Measurements from ENCODE around the gene SYCE3.

DNA sequence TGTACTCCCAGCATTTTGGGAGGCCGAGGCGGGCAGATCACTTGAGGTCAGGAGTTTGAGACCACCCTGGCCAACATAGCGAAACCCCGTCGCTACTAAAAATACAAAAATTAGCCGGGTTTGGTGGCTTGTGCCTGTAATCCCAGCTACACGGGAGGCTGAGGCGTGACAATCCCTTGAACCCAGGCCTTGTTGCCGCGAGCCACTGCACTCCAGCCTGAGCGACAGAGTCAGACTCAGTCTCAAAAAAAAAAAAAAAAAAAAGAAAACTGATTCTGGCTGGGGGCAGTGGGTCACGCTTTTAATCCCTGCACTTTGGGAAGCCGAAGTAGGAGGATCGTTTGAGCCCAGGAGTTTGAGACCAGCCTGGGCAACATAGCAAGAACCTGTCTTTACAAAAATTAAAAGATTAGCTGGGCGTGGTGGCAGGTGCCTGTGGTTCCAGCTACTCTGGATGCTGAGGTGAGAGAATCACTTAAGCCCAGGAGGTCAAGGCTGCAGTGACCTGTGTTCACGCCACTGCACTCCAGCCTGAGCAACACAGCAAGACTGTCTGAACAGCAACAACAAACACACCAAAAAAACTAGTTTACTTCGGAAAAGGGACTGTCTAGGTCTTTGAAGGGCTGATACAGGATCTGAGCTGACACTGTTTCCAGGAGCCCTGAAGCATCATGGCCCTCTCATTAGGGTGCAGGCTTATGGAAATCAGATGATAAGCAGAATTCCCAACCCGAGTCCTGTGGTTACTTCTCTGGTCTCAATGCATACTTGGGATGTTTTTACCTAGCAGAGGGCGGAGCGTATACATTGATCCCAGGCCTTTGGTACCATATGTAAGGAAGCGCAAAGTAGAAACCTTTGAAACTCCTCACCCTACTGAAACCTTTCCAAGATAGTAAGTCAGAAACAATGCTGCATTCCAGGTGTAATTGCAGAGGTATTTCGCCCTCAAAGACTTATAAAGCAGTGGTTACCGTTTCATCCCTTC is 21.7 kb upstream of the SYCE3 start:
- TF ChIP-seq ZNF274 (IDR thresholded peaks at IDR 0.05; ENCODE audit: low read depth, low read length), result no peak
- no peak for TF ChIP-seq YY1 (IDR thresholded peaks at IDR 0.05; ENCODE audit: insufficient read depth, insufficient read length)

Data from NT2/D1 (cell line).